Left kidney (tissue), 8 donors: ENCODE data around the gene NBEAL2. TPM values are rescaled to one million over a fixed set of nuclear protein-coding genes. Genes with fewer than 3 reads are reported as not detected.

Experiments
- DNase-seq: peaks from one replicate; pipeline ENCODE4 v3.0.0-alpha.2; 2013
- long read RNA-seq, 8 donors: transcript quantifications; one replicate each; lab custom pipeline, GENCODE V29; 2026
- polyA plus RNA-seq: library from polyadenylated mRNA; unstranded; fragments of 120-200 nt; gene quantifications from one replicate; pipeline ENCODE4 v1.2.1, GENCODE V29; 2013; ENCODE audit not compliant: insufficient read length

The NBEAL2 gene
- 44.0 TPM for polyA plus RNA-seq
- long read RNA-seq, donor 1, partial matches to known transcripts, result 0 of 4 reads
- long read RNA-seq, donor 1, other reads (novel, unspliced or antisense), result 0 of 4 reads
- long read RNA-seq, donor 2, result 0 reads
- long read RNA-seq, donor 3, result 0 reads
- long read RNA-seq, donor 4, result 0 reads
- long read RNA-seq, donor 5, result 0 reads
- long read RNA-seq, donor 6, result 0 reads
- long read RNA-seq, donor 7, result 0 reads
- long read RNA-seq, donor 8, result 0 reads

DNA sequence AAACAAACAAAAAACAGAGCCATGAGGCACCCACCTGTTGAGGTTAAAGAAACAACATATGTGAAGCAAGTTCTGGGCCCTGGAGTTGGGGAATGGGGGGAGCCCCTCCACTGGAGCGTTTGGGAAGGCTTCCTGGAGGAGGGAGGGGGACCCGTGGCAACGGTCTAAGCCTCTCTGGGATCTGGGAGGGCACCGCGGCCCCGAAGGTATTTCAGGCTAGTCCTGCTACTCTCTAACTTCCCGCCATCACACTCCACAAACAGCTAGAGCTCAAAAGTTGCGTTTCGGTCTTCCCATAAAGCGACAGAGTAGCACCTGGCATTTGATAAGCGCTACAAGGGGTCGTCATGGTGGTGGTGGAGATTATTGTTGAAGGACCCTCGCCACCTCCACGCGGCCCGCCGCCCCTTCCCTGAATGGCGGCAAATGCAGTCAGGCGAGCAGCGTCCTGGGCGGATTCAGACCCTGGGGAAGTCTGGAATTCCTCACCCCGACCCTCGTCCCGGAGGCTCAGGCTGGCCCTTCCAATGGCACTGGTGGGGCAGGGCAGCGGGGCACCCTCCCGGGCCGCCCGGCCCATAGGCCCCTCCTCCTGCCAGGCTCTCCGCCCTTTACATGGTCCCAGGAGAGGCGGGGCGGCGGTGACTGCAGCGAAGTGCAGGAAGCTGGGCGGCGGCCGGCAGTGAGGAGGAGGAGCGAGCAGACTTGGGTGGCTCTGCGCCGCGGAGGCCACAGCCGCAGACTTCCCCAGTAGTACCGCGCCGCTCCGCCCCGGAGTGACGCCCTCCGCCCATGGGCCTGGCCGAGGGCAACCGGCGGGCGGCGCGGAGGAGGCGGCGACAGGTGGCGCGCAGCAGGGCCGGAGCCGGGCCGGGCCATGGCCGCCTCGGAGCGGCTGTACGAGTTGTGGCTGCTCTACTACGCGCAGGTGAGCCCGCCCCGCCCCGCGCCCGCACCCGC is at the start of gene NBEAL2:
Gene NBEAL2 (plus strand): TSS at position 682 of the 960 bp plus-strand sequence. CDS start 196 bp downstream, at position 878.
- peak; percentile 83 for DNase-seq

- DNase-seq, result no peak
Measured at GRCh38 chr3:46930166-46930944, 49.1 kb upstream of the NBEAL2 start.

GRCh38 chr3:46930945-46931403 is 48.5 kb upstream of the NBEAL2 start:
- no peak for DNase-seq

DNA sequence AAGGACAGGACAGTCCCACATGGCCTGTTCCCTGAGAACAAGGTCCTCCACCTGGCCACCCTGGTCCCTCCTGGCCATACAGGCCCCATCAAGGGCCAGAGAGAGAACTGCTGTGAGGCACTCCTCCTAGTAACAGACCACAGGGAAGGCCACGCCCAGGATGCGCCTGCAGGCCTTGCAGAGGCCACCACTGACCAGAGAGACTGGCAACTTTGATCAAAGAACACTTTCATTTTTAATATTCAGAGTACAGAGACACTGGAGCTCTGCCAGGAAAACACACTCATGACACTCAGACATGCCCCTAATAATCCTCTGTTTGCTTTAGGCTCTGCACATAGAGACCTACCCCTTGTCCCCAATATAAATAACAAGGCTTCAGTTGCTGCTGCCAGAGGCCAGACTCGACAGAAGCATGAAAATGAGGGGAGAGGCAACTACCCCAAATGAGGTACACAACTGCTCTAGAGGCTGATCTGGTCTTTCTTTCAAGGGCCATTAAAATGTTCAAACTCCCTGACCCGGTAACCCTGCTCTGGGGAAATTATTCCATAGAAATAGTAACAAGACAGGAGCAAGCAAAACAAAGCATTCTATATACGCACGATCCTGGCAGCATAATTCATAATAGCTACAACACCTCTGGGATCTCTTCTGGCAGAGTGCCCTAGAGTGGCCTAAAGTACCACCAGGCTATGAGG is 47.7 kb upstream of the NBEAL2 start:
- no peak for DNase-seq

DNA sequence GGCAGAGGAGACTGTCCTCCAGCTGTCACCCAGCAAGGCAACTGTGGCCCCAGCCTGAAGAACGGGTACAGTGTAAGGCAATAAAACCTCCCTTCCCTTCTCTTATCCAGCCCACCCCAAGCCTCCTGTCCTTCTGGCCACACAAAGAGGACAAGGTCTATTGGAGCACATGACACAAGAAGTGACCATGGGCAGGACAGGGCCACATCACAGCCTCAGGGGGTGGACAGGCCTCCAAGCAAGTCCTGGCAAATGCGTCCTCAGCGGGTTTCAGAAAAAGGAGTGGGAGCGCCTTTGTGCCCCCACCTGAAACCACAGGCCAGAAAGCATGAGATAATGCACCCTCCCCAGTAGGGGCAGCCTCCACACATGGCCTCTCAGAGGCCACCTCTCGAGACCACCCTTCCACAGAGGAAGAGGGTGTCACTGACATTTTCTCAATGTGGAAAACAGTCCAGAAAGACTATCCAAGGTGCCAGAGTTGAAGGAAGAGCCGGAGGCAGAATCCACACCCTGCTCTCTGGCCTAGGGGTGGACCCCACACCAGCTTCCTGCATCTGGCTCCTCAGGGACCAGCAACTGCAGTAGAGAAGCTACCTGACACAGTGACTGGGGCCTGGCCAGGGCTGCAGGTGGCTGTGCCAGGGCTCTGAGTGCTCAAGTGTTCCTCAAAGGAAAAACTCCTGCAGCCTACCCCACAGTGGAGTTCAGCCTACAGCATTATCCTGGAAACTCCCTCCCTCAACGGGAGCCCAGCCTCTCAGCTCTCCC is 46.8 kb upstream of the NBEAL2 start:
- no peak for DNase-seq

GRCh38 chr3:46933261-46933660 is 46.2 kb upstream of the NBEAL2 start:
- DNase-seq, result no peak

- no peak for DNase-seq
Measured at GRCh38 chr3:46934072-46934471, 45.4 kb upstream of the NBEAL2 start.

DNA sequence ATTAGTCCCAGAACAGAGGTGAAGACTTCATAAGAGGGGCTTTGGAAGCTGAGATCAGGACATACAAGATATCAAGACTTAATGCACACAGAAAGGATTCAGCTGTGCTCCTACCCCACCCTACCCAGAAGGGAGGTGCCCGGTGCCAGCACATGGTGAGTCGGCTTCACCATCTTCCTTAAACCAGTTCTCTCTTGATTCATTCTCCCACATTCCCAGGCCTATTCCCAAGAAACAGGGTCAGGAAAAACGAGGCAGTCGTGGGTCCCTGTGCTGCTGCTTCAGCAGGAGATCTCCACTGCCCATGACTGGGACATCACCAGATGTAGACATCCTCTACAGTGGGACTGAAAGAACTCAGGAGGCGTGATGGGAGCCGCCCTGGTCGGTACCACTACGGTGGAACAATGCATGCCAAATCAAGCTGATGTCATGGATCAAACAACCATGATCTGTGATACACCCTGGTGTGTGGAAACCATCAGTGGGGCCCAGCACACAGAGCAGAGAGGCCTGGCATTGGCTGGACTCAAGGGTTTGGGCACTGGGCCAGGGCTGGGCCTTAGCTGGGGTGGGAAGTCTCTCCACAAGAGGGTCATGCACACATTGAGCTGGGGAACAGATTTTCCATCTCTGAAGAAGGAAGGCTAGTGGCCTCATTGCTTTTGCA is 44.8 kb upstream of the NBEAL2 start:
- DNase-seq, result no peak

DNA sequence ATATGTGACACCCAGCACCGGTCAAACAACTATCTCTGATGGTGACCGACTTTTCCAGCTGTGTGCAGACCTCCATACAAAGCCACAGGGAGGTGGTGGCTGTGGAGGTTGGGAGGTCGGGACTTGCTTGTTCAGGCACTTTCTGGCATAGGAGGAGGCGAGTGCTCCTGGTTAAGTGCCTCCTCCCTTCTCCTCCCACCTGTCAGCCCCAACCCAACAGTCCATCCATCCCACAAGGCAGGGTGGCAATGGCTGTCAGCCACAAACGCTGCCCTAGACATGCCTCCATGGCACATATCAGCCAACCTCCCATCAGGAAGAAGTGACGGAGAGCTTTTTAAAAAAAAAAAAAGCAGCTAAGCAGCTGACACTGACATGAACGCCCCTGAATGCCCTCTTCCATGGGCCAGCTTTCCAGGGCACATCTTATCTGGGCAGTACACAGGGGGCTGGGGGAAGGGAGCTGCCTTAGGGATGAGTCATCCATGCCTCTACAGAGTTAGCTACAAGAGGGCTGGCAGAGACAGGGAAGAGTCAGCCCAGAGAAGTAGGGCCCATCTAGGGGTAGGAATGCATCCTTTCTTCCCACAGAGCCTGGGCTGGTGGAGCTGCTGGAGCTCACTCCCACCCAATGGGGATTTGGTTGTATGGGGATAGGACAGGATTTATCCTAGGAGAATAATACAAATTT is 44.2 kb upstream of the NBEAL2 start:
- no peak for DNase-seq

- DNase-seq, result no peak
Measured at GRCh38 chr3:46935989-46936558, 43.4 kb upstream of the NBEAL2 start.

DNA sequence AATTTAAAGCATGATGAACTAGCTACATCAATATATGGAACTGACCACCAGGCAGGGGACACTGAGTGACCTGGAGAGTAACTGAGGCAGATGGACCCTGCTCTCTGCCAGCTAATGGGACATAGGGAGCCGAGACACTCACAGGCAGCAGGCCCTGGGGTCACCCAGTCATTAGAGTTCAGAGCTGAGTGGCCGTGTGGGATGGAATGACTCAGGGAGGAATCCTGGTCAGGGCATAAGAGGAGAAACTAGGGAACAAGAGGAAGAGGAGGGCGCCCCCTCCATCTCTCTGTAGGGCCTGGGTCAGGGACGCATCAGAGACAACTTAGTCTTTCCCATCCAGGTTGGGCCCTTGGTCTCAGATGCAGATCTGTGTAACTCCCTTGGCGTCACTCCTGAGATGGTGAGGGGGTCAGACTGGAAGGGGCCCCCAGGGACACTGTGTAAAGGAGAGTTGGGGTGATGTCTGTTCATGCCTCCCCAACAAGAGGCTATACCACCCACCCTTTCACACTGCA is 42.7 kb upstream of the NBEAL2 start:
- no peak for DNase-seq

GRCh38 chr3:46938118-46938517 is 41.3 kb upstream of the NBEAL2 start:
- DNase-seq, result no peak

- DNase-seq, result no peak
Measured at GRCh38 chr3:46939578-46940445, 39.7 kb upstream of the NBEAL2 start.

GRCh38 chr3:46942076-46942475 is 37.4 kb upstream of the NBEAL2 start:
- DNase-seq, result no peak

DNA sequence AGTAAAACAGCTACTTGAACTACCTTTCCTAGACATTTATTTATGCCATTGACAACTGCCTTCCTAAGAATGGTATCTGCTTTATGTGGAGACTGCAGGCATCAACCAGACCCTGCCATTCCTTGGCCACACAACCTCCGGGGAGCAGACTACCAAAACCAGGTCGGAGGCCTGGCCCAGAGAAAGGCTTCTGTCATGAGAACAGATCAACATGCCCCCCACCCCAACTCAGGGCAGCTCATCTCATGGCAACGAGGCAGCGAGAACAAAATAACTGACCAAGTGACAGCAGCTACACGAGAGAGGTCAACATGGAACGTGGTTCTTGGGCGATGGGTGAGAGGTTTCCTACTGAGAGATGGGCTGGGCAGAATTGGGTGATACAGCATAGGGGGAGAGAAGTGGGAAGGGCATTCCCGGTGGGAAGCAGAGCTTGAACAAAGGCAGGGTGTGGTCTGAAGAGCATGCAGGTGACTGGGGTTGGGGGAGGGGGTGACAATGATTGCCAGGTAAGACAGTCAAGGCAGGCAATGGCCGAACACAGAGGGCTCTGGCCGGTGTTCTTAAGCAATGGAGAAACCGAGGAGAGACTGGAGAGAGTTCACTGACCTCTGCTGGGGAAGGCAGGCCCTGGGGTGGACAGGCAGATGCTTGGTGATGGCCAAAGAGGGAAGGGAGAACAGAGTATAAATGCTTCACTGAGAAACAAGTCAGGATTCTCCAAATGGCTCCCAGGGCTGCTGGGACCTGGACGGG is 36.8 kb upstream of the NBEAL2 start:
- no peak for DNase-seq

DNA sequence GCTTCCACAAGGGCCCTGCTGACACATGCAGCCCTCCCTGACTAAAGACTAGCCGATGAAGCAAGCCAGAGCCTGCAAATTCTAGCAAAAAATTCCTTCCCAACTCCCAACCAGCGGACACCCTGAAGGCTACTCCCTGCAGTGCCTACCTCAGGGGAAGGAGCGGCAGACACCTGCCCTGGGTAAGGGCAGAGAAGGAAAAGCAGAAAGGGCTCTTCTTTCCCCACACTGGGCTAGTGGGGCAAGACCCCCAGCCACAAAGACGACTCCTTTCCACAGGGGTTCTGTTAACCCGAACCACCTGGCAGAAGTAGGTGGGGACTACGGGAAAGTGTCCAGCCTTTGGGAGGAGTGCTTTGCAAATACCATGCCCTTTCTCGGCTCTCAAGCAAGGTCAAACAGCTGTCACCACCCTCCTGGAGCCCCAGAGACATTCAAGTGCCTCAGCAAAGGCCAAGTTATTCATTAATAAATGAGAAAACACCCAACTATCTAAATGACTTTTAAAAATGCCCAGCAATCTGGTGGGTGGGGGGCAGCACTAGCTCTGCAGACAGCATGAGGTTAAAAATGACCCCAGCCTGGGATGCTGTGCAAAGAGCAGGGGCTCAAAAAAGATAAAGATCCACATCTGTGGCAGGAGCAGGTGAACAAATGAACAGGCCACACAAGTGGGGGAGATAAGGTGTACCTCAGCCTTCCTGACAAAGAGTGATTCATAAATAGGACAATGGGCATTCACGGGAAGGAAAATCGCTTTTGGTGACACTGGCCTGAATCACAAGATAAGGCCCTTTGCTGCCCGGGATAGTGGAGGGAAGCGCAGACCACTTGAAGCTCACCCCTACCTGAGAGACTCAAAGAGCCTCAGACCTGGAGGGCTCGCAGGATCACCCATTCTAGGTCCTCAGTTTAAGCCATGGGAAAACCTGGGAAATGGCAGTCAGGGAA is 36.0 kb upstream of the NBEAL2 start:
- no peak for DNase-seq
